ENCODE data around the gene LRP1B.
"Not testable (repeated sequence)": the region's sequence is repeated elsewhere in the genome, so short reads cannot be mapped to it uniquely, and the experiment has no call there.

Gene LRP1B

DNA sequence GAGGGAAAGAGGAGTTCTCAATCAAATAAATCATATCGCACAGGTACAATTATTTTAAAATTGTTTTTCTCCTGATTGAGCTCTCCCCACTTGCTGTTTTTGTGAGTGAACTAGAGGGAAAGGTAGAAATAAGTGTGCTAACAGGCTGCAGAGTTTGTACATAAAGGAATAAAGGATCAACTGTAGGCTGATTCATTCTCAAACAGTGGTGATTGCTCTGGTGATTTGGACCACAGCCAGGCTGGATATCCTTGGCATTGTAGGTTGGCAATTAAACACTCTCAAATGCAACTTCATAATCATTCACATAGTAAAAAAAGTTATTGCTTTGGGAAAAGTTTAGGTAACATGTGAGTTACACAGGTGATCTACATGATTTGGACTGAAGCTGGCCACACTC, 29.8 kb downstream of the LRP1B start:
- Histone ChIP-seq H3K4me1 (ENCODE audit: insufficient read depth, low read length) (no peaks in the 10 kb centered on the region), H3K9ac (ENCODE audit: low read length) (no peak overlapping the region), H3K36me3 (ENCODE audit: insufficient read depth, low read length) (no peaks in the 10 kb centered on the region), H3K9me3 (ENCODE audit: low read length) (no peaks in the 10 kb centered on the region), H3K4me3 (ENCODE audit: low read depth in 1 of 2, low read length in 2 of 2) (no peak overlapping the region), H3K27ac (ENCODE audit: low read depth, low read length) (no peak overlapping the region), H3K27me3 (ENCODE audit: control insufficient read depth in 1 of 2, insufficient read depth in 2 of 2, low read length in 2 of 2) (no peaks in the 10 kb centered on the region)

DNA sequence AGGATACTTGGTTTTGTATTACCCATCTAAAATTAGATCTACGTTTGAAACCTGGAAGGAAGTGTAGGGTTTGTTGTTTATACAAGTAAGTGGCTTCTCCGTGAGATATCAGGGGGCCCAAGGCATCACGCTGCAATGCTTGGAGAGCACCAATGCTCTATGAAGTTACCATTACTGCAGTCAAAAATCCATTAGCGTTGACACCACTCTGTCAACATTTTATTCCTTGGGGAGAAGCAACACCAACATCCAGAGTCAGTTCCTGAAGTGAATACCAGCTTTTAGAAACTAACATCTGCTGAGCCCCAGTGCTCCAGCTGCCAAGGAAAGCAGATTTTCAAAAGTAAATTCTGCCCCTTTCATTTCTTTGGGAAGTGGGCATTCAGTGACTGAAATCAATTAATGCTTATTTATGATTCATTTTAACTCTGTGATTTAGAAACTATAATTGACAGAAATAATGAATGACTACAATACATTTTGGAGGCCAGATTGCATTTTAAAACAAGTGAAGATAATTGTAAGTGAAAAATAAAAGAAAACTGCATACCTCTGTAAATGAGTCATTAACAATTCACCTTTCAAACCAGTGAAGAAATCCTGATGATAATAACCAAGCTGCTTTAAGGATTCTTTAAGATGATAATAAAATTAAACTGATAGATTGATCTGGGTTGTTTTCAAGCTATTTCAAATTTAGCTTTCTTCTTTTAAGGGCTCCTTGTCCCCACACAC, 30.5 kb downstream of the LRP1B start:
- Histone ChIP-seq H3K9ac (ENCODE audit: low read length) (no peak overlapping the region), H3K27me3 (ENCODE audit: control insufficient read depth in 1 of 2, insufficient read depth in 2 of 2, low read length in 2 of 2) (no peaks in the 10 kb centered on the region), H3K9me3 (ENCODE audit: low read length) (no peaks in the 10 kb centered on the region), H3K27ac (ENCODE audit: low read depth, low read length) (no peak overlapping the region), H3K4me1 (ENCODE audit: insufficient read depth, low read length) (no peaks in the 10 kb centered on the region), H3K4me3 (ENCODE audit: low read depth in 1 of 2, low read length in 2 of 2) (no peak overlapping the region), H3K36me3 (ENCODE audit: insufficient read depth, low read length) (no peaks in the 10 kb centered on the region)

DNA sequence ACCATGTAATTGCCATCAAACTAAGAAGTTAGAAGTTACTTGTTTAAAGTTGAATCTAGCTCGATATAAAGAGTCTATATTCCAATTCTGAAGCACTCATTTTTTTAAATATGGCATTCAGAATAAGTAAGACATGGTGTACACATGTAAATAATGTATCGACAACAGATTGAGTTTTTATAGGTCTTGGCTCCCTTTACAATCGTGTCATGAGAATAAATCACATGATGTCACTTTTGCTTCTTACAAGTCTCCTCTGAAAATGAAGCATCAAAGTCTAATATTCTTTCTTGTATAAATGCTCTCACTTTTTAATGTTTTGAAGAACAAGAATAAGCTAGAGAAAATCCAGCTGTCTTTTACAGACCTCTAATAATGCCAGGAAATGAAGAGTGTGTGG, 33.1 kb downstream of the LRP1B start:
- Histone ChIP-seq H3K4me3 (ENCODE audit: low read depth in 1 of 2, low read length in 2 of 2) (no peak overlapping the region), H3K27ac (ENCODE audit: low read depth, low read length) (no peak overlapping the region), H3K36me3 (ENCODE audit: insufficient read depth, low read length) (no peaks in the 10 kb centered on the region), H3K9me3 (ENCODE audit: low read length) (no peaks in the 10 kb centered on the region), H3K9ac (ENCODE audit: low read length) (no peak overlapping the region), H3K4me1 (ENCODE audit: insufficient read depth, low read length) (no peaks in the 10 kb centered on the region), H3K27me3 (ENCODE audit: control insufficient read depth in 1 of 2, insufficient read depth in 2 of 2, low read length in 2 of 2) (no peaks in the 10 kb centered on the region)

DNA sequence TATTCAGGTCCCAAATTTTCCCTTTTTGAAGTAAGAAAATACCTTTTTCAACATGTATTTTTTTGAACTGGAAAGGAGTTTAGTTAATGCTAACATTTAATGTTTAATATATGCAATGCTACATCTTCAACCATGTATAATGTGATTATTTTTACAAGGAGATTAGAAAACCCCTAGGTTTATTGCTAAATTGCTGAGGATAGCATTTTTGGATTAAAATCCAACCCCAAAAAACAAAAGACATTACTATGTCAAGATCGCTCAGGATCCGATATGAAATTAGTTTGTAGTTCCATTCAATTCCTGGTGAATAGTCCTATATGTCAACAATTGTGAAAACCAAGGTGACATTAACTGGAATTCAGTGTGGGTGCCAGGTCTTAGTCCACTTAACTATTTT, 35.2 kb downstream of the LRP1B start:
- H3K4me1 ChIP-seq (ENCODE audit: insufficient read depth, low read length) = no peaks in the 10 kb centered on the region
- no peak overlapping the region for H3K27ac ChIP-seq (ENCODE audit: low read depth, low read length)
- no peaks in the 10 kb centered on the region for H3K27me3 ChIP-seq (ENCODE audit: control insufficient read depth in 1 of 2, insufficient read depth in 2 of 2, low read length in 2 of 2)
- H3K9me3 ChIP-seq (ENCODE audit: low read length) = no peaks in the 10 kb centered on the region
- no peaks in the 10 kb centered on the region for H3K36me3 ChIP-seq (ENCODE audit: insufficient read depth, low read length)
- no peak overlapping the region for H3K4me3 ChIP-seq (ENCODE audit: low read depth in 1 of 2, low read length in 2 of 2)
- H3K9ac ChIP-seq (ENCODE audit: low read length) = no peak overlapping the region

DNA sequence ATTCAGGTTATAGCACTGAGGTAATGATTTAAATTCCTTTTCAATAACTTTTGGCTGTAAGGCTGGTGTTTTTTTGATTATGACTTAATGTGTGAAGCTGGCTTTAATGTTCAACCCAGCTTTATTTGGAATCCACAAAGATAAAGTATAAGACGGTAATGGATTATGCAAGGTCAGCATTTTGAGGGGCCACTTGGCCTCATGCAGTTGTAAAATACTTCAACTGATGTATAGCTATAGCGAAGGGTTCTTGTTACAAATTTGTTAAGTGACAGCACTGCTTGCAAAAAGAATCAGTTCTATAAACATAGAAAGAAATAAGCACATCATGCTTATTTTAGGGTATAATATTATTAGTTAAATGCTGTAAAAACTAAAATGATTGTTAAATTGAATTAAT, 36.6 kb downstream of the LRP1B start:
- no peaks in the 10 kb centered on the region for H3K27me3 ChIP-seq (ENCODE audit: control insufficient read depth in 1 of 2, insufficient read depth in 2 of 2, low read length in 2 of 2)
- no peaks in the 10 kb centered on the region for H3K36me3 ChIP-seq (ENCODE audit: insufficient read depth, low read length)
- H3K4me3 ChIP-seq (ENCODE audit: low read depth in 1 of 2, low read length in 2 of 2) = no peak overlapping the region
- H3K9me3 ChIP-seq (ENCODE audit: low read length) = no peaks in the 10 kb centered on the region
- no peaks in the 10 kb centered on the region for H3K4me1 ChIP-seq (ENCODE audit: insufficient read depth, low read length)
- no peak overlapping the region for H3K9ac ChIP-seq (ENCODE audit: low read length)
- H3K27ac ChIP-seq (ENCODE audit: low read depth, low read length) = no peak overlapping the region

DNA sequence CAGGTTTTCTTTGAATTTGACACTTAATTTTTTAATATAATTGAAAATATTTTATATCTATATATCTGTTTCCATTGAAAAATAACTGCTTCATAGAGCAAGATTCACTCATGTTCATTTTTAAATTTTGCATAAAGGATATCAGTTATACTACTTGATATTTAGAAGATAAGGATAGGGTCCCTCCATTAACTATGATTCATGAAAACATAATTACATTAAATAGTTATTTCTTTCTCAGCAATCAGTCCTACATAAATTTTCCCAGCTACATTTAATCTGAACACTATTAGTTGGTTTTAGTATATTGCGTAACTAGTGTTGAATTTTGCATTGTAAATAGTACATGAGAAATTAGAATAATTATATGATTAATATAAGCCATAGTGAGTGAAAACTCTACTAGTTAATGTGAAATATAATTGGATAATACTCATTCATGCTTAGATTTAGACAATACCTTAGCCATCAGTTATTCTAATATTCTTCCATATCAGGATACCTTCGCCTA, 42.7 kb downstream of the LRP1B start:
- Histone ChIP-seq H3K9ac (ENCODE audit: low read length) (no peak overlapping the region), H3K9me3 (ENCODE audit: low read length) (no peaks in the 10 kb centered on the region), H3K4me1 (ENCODE audit: insufficient read depth, low read length) (no peaks in the 10 kb centered on the region), H3K36me3 (ENCODE audit: insufficient read depth, low read length) (no peaks in the 10 kb centered on the region), H3K4me3 (ENCODE audit: low read depth in 1 of 2, low read length in 2 of 2) (no peak overlapping the region), H3K27ac (ENCODE audit: low read depth, low read length) (no peak overlapping the region), H3K27me3 (ENCODE audit: control insufficient read depth in 1 of 2, insufficient read depth in 2 of 2, low read length in 2 of 2) (no peaks in the 10 kb centered on the region)

DNA sequence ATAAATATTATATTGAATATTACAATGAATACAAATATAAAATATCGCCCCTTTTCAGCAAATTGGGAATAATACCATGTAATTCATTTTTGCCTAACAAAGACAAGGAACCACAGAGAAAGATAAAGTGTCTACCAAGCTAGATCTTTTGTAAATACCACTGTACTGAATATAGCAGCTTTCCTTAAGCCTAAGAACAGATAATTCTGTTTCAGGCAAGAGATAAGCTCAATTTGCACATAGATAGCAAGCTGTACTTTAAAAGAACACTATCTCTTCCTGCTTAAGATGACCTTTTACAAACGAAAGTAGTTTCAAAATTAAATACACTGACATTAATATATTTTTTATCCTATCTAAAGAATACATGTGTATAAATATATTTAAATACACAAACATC, 43.2 kb downstream of the LRP1B start:
- H3K27me3 ChIP-seq (ENCODE audit: control insufficient read depth in 1 of 2, insufficient read depth in 2 of 2, low read length in 2 of 2); H3K27ac ChIP-seq (ENCODE audit: low read depth, low read length); H3K36me3 ChIP-seq (ENCODE audit: insufficient read depth, low read length); H3K4me3 ChIP-seq (ENCODE audit: low read depth in 1 of 2, low read length in 2 of 2); H3K4me1 ChIP-seq (ENCODE audit: insufficient read depth, low read length); H3K9me3 ChIP-seq (ENCODE audit: low read length); H3K9ac ChIP-seq (ENCODE audit: low read length): not testable (repeated sequence)

DNA sequence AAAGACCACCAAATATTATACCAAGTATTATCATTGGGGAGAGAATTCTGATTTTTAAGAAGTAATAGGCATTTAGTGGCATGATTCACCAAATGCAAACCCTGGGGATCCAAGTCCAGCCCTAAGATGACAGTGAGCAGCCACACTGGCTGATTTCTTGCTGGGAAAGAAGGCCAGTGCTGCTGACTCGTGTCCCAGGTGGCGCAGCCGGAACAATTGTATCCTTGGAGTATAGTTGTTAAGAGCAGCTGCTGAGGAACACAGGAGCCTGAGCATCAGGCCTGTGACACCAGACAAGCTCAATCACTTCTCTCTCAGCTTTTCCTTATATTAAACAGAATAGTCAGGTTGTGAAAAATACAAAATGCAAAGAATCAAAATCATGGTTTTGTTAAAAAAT, 48.4 kb downstream of the LRP1B start:
- no peak overlapping the region for H3K4me3 ChIP-seq (ENCODE audit: low read depth in 1 of 2, low read length in 2 of 2)
- no peak overlapping the region for H3K9ac ChIP-seq (ENCODE audit: low read length)
- no peaks in the 10 kb centered on the region for H3K27me3 ChIP-seq (ENCODE audit: control insufficient read depth in 1 of 2, insufficient read depth in 2 of 2, low read length in 2 of 2)
- H3K27ac ChIP-seq (ENCODE audit: low read depth, low read length) = no peak overlapping the region
- no peaks in the 10 kb centered on the region for H3K4me1 ChIP-seq (ENCODE audit: insufficient read depth, low read length)
- no peaks in the 10 kb centered on the region for H3K9me3 ChIP-seq (ENCODE audit: low read length)
- H3K36me3 ChIP-seq (ENCODE audit: insufficient read depth, low read length) = no peaks in the 10 kb centered on the region

DNA sequence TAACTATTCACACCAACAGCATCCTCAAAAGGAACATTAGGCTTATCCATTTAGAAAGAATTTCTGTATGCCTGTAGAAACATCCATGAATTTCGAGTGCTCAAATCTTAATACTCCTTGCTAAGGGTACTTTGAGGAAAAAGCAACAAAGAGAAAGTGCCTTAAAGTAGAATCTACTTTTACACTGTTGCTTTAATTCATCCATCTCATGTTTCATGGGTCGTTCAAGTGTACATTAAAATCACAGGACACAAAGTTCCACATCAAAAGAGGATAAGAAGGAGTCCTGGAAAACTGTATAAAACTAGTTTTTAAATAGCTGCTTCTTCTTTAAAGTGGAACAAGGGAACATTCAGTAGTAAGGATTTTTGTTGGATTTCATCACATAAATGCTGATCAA, 54.5 kb downstream of the LRP1B start:
- Histone ChIP-seq H3K4me3 (ENCODE audit: low read depth in 1 of 2, low read length in 2 of 2) (no peak overlapping the region), H3K9me3 (ENCODE audit: low read length) (no peaks in the 10 kb centered on the region), H3K36me3 (ENCODE audit: insufficient read depth, low read length) (no peaks in the 10 kb centered on the region), H3K4me1 (ENCODE audit: insufficient read depth, low read length) (no peaks in the 10 kb centered on the region), H3K9ac (ENCODE audit: low read length) (no peak overlapping the region), H3K27me3 (ENCODE audit: control insufficient read depth in 1 of 2, insufficient read depth in 2 of 2, low read length in 2 of 2) (no peaks in the 10 kb centered on the region), H3K27ac (ENCODE audit: low read depth, low read length) (no peak overlapping the region)

DNA sequence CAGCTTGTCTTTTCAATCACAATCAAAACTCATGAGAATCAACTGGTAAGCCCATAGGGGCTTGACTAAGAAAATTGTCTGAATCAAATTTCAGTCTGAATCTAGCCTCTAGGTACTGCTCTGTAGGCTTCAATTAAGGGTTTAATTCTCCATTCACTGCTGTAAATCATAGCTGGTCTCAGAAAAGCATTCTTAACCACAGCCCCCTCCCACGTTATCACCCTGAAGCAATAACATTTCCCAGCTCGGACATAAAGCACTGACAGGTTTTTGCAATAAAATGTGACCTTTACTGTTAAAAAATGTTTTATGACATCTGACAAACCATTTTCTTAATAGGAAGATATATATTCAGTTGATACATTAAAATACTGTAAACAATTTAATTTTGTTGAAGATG, 55.0 kb downstream of the LRP1B start:
- H3K9ac ChIP-seq (ENCODE audit: low read length) = no peak overlapping the region
- H3K36me3 ChIP-seq (ENCODE audit: insufficient read depth, low read length) = no peaks in the 10 kb centered on the region
- no peaks in the 10 kb centered on the region for H3K4me1 ChIP-seq (ENCODE audit: insufficient read depth, low read length)
- no peaks in the 10 kb centered on the region for H3K27me3 ChIP-seq (ENCODE audit: control insufficient read depth in 1 of 2, insufficient read depth in 2 of 2, low read length in 2 of 2)
- no peak overlapping the region for H3K27ac ChIP-seq (ENCODE audit: low read depth, low read length)
- no peak overlapping the region for H3K4me3 ChIP-seq (ENCODE audit: low read depth in 1 of 2, low read length in 2 of 2)
- H3K9me3 ChIP-seq (ENCODE audit: low read length) = no peaks in the 10 kb centered on the region

DNA sequence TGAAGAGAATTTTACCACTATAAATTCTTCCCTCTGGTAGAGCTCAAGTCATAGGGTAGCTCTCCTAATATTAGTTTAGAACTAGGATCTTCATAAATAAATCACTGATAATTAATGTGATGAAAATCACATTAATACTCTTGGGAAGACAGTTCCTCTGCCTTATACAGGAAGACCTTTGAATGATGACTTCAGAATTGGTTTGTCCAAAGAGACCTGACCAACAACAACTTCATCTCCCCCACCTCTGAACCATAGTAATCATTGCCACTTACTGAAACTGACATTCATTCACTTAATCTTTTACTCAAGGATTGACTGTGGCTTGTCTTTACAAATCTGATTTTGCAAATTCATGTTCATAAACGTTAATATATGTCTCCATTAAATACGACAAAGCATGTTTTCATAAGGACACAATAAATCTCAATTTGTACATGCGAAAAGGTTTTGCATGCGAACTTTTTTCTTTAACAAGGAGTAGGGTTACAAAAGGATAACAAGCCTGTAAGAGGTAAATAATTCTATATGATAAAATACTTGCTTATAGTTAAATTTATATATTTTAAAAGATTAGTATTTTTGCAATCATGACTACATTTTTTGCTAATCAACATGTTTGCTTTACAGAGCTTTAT, 61.4 kb downstream of the LRP1B start:
- Histone ChIP-seq H3K4me3 (ENCODE audit: low read depth in 1 of 2, low read length in 2 of 2) (no peak overlapping the region), H3K27me3 (ENCODE audit: control insufficient read depth in 1 of 2, insufficient read depth in 2 of 2, low read length in 2 of 2) (no peaks in the 10 kb centered on the region), H3K9me3 (ENCODE audit: low read length) (no peaks in the 10 kb centered on the region), H3K9ac (ENCODE audit: low read length) (no peak overlapping the region), H3K27ac (ENCODE audit: low read depth, low read length) (no peak overlapping the region), H3K4me1 (ENCODE audit: insufficient read depth, low read length) (no peaks in the 10 kb centered on the region), H3K36me3 (ENCODE audit: insufficient read depth, low read length) (no peaks in the 10 kb centered on the region)

DNA sequence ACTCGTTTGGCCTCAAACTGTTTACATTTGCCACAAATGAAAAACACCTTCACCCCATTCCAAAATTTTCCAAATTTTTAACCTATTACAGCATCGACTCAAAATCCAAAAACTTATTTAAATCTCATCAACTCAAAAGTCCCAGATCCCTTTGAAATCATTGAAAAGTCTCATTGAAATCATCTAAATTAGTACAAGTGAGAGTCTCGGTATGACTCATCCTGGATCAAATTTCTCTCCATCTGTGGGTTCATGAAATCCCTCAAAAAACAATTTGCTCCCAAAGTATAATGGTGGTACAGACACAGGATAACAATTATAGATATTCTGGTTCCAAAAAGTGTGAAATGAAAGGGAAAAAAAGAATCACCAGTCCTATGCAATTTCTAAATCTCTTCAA, 65.1 kb downstream of the LRP1B start:
- Histone ChIP-seq H3K4me3 (ENCODE audit: low read depth in 1 of 2, low read length in 2 of 2) (no peak overlapping the region), H3K9me3 (ENCODE audit: low read length) (no peaks in the 10 kb centered on the region), H3K27me3 (ENCODE audit: control insufficient read depth in 1 of 2, insufficient read depth in 2 of 2, low read length in 2 of 2) (no peaks in the 10 kb centered on the region), H3K27ac (ENCODE audit: low read depth, low read length) (no peak overlapping the region), H3K36me3 (ENCODE audit: insufficient read depth, low read length) (no peaks in the 10 kb centered on the region), H3K9ac (ENCODE audit: low read length) (no peak overlapping the region), H3K4me1 (ENCODE audit: insufficient read depth, low read length) (no peaks in the 10 kb centered on the region)
